HCT116 (cell line): ENCODE data around the gene TMEM9. TPM values are rescaled to one million over a fixed set of nuclear protein-coding genes. Genes with fewer than 3 reads are reported as not detected.

ENCODE experiments used
- ATAC-seq: fragments of 200-7000 bp; cut with Tn5 transposase; 2 replicates; pipeline ENCODE4 v1.9.1; 2020; ENCODE audit warnings: mild to moderate bottlenecking, moderate library complexity
- BruUV-seq: library from RNA; stranded (reverse); fragments of 400-500 nt; replicated peaks from 2 replicates; lab custom pipeline; 2021; lab: Mats Ljungman, UMichigan
- CTCF ChIA-PET: fragments of 300-600 bp; sonication (Branson Sonifier 250); formaldehyde crosslinking; loops from one replicate; lab custom pipeline; 2021; ENCODE audit warnings: antibody characterized with exemption; lab: Charles Lee
- POLR2A ChIA-PET: fragments of 300-600, 350-600 bp; sonication (Branson Sonifier 250); formaldehyde crosslinking; loops from one replicate; lab custom pipeline; 2021; ENCODE audit warnings: antibody characterized with exemption; lab: Charles Lee
- RAD21 ChIA-PET, 2 experiments: fragments of 300-600 bp; sonication (Branson Sonifier 250); formaldehyde crosslinking; loops; one replicate each; lab custom pipeline; 2023; ENCODE audit warnings: low total read pairs in 2 of 2; ENCODE audit not compliant: uncharacterized antibody in 2 of 2, unreplicated experiment in 2 of 2, low non-redundant PET in 1 of 2; lab: Charles Lee
- DNase-seq: peaks from one replicate; pipeline ENCODE4 v3.0.0-alpha.2; 2010; ENCODE audit warnings: low read depth, low spot score
- H2AFZ ChIP-seq: fragments of 200-600 bp; shearing (Covaris generic), sonication (generic); 2 replicates; pipeline ENCODE4 v1.6.1; 2017; ENCODE audit warnings: low read depth, mixed run types, mixed read lengths, antibody characterized with exemption, low read length; ENCODE audit not compliant: poor library complexity, severe bottlenecking
- H3K27ac ChIP-seq: 2 replicates; pipeline ENCODE4 v1.5.1; 2012; ENCODE audit warnings: low read depth, low read length
- H3K27me3 ChIP-seq: fragments of 200-600 bp; sonication (generic); 2 replicates; pipeline ENCODE4 v1.6.1; 2016; ENCODE audit warnings: mixed run types, low read length, mixed read lengths; ENCODE audit not compliant: insufficient read depth
- H3K36me3 ChIP-seq, 2 experiments: fragments of 200-500 bp in 1 of 2; fragments of 200-600 bp in 1 of 2; sonication (Bioruptor generic) in 1 of 2; sonication (generic) in 1 of 2; 2 replicates each; pipeline versions ENCODE4 v1.5.1 to v1.6.1; 2014 to 2016; ENCODE audit warnings: low read length in 2 of 2, inconsistent platforms in 1 of 2, mixed read lengths in 1 of 2, mixed run types in 1 of 2; ENCODE audit not compliant: insufficient read depth in 2 of 2, control insufficient read depth in 1 of 2
- H3K4me1 ChIP-seq, 2 experiments: fragments of 200-600 bp in 1 of 2; sonication (generic) in 1 of 2; 2 replicates each; pipeline versions ENCODE4 v1.5.1 to v1.6.1; 2012 to 2017; ENCODE audit warnings: low read length in 2 of 2, inconsistent platforms in 1 of 2, mild to moderate bottlenecking in 1 of 2, mixed read lengths in 1 of 2, mixed run types in 1 of 2, moderate library complexity in 1 of 2; ENCODE audit not compliant: insufficient read depth in 2 of 2, control insufficient read depth in 1 of 2
- H3K4me2 ChIP-seq: fragments of 200-600 bp; sonication (generic); 2 replicates; pipeline ENCODE4 v1.6.1; 2017; ENCODE audit warnings: mixed run types, low read length, mixed read lengths
- H3K4me3 ChIP-seq, 2 experiments: fragments of 200-600 bp in 1 of 2; sonication (generic) in 1 of 2; replicated peaks in 1 of 2; 2 replicates each; pipeline ENCODE4 v1.5.1; 2011 to 2016; ENCODE audit warnings: low read length in 2 of 2, control low read depth in 1 of 2, low read depth in 1 of 2, mild to moderate bottlenecking in 1 of 2, mixed read lengths in 1 of 2, mixed run types in 1 of 2
- H3K79me2 ChIP-seq: fragments of 200-600 bp; sonication (generic); 2 replicates; pipeline ENCODE4 v1.6.1; 2017; ENCODE audit warnings: mild to moderate bottlenecking, mixed run types, low read length, moderate library complexity, mixed read lengths; ENCODE audit not compliant: insufficient read depth
- H3K9ac ChIP-seq: fragments of 200-600 bp; sonication (generic); 2 replicates; pipeline ENCODE4 v1.6.1; 2016; ENCODE audit warnings: low read length, mixed read lengths
- H3K9me2 ChIP-seq: fragments of 200-600 bp; sonication (generic), shearing (Covaris generic); 2 replicates; pipeline ENCODE4 v1.6.1; 2017; ENCODE audit warnings: mixed run types, mild to moderate bottlenecking, moderate library complexity; ENCODE audit not compliant: insufficient read depth
- H3K9me3 ChIP-seq, 2 experiments: fragments of 200-500 bp in 1 of 2; fragments of 200-600 bp in 1 of 2; sonication (Bioruptor generic) in 1 of 2; sonication (generic) in 1 of 2; 2 replicates each; pipeline ENCODE4 v1.6.1; 2014 to 2017; ENCODE audit warnings: low read length in 2 of 2, mixed read lengths in 2 of 2, inconsistent platforms in 1 of 2, low read depth in 1 of 2, mild to moderate bottlenecking in 1 of 2, mixed run types in 1 of 2, moderate library complexity in 1 of 2; ENCODE audit not compliant: control insufficient read depth in 1 of 2, insufficient read depth in 1 of 2
- H4K20me1 ChIP-seq: fragments of 200-600 bp; sonication (generic), shearing (Covaris generic); 2 replicates; pipeline ENCODE4 v1.6.1; 2017; ENCODE audit warnings: mixed run types, mild to moderate bottlenecking, moderate library complexity; ENCODE audit not compliant: insufficient read depth
- ATF3 ChIP-seq: IDR thresholded peaks from 2 replicates; pipeline ENCODE4 v1.6.1; 2012
- CBX3 ChIP-seq: IDR thresholded peaks from 2 replicates; pipeline ENCODE4 v1.6.1; 2012; ENCODE audit warnings: low read depth
- CTCF ChIP-seq, 3 experiments: fragments of 200-600 bp in 1 of 3; sonication (generic) in 1 of 3; IDR thresholded peaks in 2 of 3; conservative IDR thresholded peaks in 1 of 3; 2 replicates each; pipeline ENCODE4 v1.5.1; 2012 to 2017; ENCODE audit warnings: low read depth in 2 of 3, low read length in 2 of 3, antibody characterized with exemption in 1 of 3, borderline replicate concordance in 1 of 3, control low read depth in 1 of 3, mild to moderate bottlenecking in 1 of 3, mixed read lengths in 1 of 3, mixed run types in 1 of 3, moderate library complexity in 1 of 3; ENCODE audit not compliant: insufficient read depth in 1 of 3
- EZH2 ChIP-seq: fragments of 200-600 bp; sonication (generic); IDR thresholded peaks from 2 replicates; pipeline ENCODE4 v1.6.1; 2017; ENCODE audit warnings: antibody characterized with exemption, mixed run types
- FOSL1 ChIP-seq: IDR thresholded peaks from 2 replicates; pipeline ENCODE4 v1.6.1; 2012; ENCODE audit warnings: low read depth
- JUND ChIP-seq: IDR thresholded peaks from 2 replicates; pipeline ENCODE4 v1.6.1; 2012
- POLR2A ChIP-seq: IDR thresholded peaks from 2 replicates; pipeline ENCODE4 v1.7.0; 2011; ENCODE audit warnings: borderline replicate concordance; ENCODE audit not compliant: insufficient read depth, insufficient read length; ENCODE audit errors: extremely low read depth
- POLR2AphosphoS5 ChIP-seq: IDR thresholded peaks from 2 replicates; pipeline ENCODE4 v1.6.1; 2011; ENCODE audit warnings: mild to moderate bottlenecking, low read depth, low read length, moderate library complexity
- RAD21 ChIP-seq: IDR thresholded peaks from 2 replicates; pipeline ENCODE4 v1.6.1; 2012; ENCODE audit warnings: low read depth, mild to moderate bottlenecking
- REST ChIP-seq: IDR thresholded peaks from 2 replicates; pipeline ENCODE4 v1.6.1; 2012; ENCODE audit warnings: low read depth
- SP1 ChIP-seq: IDR thresholded peaks from 2 replicates; pipeline ENCODE4 v1.6.1; 2012; ENCODE audit warnings: low read depth
- SRF ChIP-seq: IDR thresholded peaks from 2 replicates; pipeline ENCODE4 v1.6.1; 2012; ENCODE audit warnings: low read depth
- YY1 ChIP-seq: IDR thresholded peaks from 2 replicates; pipeline ENCODE4 v1.6.1; 2011; ENCODE audit warnings: low read length, low read depth, moderate library complexity, mild to moderate bottlenecking; ENCODE audit not compliant: insufficient replicate concordance; ENCODE audit errors: extremely low read depth
- ZBTB33 ChIP-seq: IDR thresholded peaks from 2 replicates; pipeline ENCODE4 v1.6.1; 2011; ENCODE audit warnings: mild to moderate bottlenecking, low read length, moderate library complexity; ENCODE audit not compliant: insufficient replicate concordance; ENCODE audit errors: extremely low read depth
- intact Hi-C: fragments of 100-400 bp; cut with micrococcal nuclease; formaldehyde crosslinking; loops from 2 replicates; pipeline ENCODE4 v1.10.0; 2022
- total RNA-seq: library from RNA; stranded (reverse); gene quantifications from one replicate; pipeline ENCODE4 v1.2.1, GENCODE V29; 2021; ENCODE audit not compliant: unreplicated experiment

TMEM9 gene
- total RNA-seq, 1 experiment from 2014 or later: 66.3 TPM

- no peaks in the 10 kb centered on the region; the same call in 1 of the 2 replicates for H3K27me3 ChIP-seq
- TF ChIP-seq EZH2 (no peak), YY1 (no peak), ZBTB33 (no peak), CBX3 (no peak), ATF3 (no peak), CTCF (IDR thresholded peaks at IDR 0.05 in 2 of 3, conservative IDR thresholded peaks at IDR 0.05 in 1 of 3; ENCODE audit: borderline replicate concordance in 1 of 3, insufficient read depth in 1 of 3, low read depth in 2 of 3, low read length in 2 of 3) (no peak), REST (no peak), POLR2A (no peak), SP1 (no peak), SRF (no peak), JUND (no peak), POLR2AphosphoS5 (no peak), FOSL1 (no peak), RAD21 (no peak)
- no peaks in the 10 kb centered on the region for H3K9me2 ChIP-seq
- H2AFZ ChIP-seq: no peak overlapping the region
- no peak overlapping the region for H3K9ac ChIP-seq
- intact Hi-C loops: loop anchor here (5.0 kb wide), 1 partner anchor 139 kb away; no protein-coding TSS in a partner anchor
- POLR2A ChIA-PET: no interaction called here
- CTCF ChIA-PET: no interaction called here
- no peaks in the 10 kb centered on the region for H4K20me1 ChIP-seq
- no peaks in the 10 kb centered on the region; a peak in 1 of 4 replicates for H3K4me1 ChIP-seq
- H3K9me3 ChIP-seq: no peaks in the 10 kb centered on the region
- H3K4me2 ChIP-seq: no peak overlapping the region
- ATAC-seq (no peak), DNase-seq (no peak)
- H3K4me3 ChIP-seq: no peak overlapping the region
- H3K36me3 ChIP-seq: no peaks in the 10 kb centered on the region
- no peaks in the 10 kb centered on the region for H3K79me2 ChIP-seq
- no peak overlapping the region for H3K27ac ChIP-seq
- no TSS peak for BruUV-seq
- RAD21 ChIA-PET: no interaction called here
These were observed 65.9 kb downstream of the TMEM9 start for GRCh38 chr1:201088395-201088794.
